Tibial nerve (tissue), 4 donors: Measurements from ENCODE around the gene DNM3.

Experiments used
- CTCF ChIP-seq, 5 experiments: fragments of 200-600 bp in 3 of 5; fragments of 450-650 bp in 2 of 5; sonication (generic) in 3 of 5; IDR thresholded peaks; one replicate each; pipeline ENCODE4 v1.5.1; 2016 to 2019; ENCODE audit warnings: antibody characterized with exemption in 5 of 5, mild to moderate bottlenecking in 3 of 5, moderate library complexity in 2 of 5
- EP300 ChIP-seq, 2 donors: sonication (generic); formaldehyde crosslinking; IDR thresholded peaks; one replicate each; pipeline ENCODE4 v1.6.1; 2017; ENCODE audit warnings: antibody characterized with exemption in 2 of 2, mild to moderate bottlenecking in 1 of 2

GRCh38 chr1:172293429-172293828 lies 452.1 kb downstream of the DNM3 start:
- TF ChIP-seq CTCF (IDR thresholded peaks at IDR 0.05) = no peak
- no peak for TF ChIP-seq EP300 (IDR thresholded peaks at IDR 0.05)
